IMR-90 (cell line): ENCODE data around the gene MINK1.

Source experiments
- BHLHE40 ChIP-seq: fragments of 150-350 bp; IDR thresholded peaks from 2 replicates; pipeline ENCODE4 v1.6.1; 2016; ENCODE audit warnings: mild to moderate bottlenecking, low read depth, low read length
- CEBPB ChIP-seq: IDR thresholded peaks from 2 replicates; pipeline ENCODE4 v1.6.1; 2012; ENCODE audit warnings: low read depth, low read length, improper control_type of control experiment
- CHD1 ChIP-seq: IDR thresholded peaks from 2 replicates; pipeline ENCODE4 v1.6.1; 2012; ENCODE audit warnings: low read depth, low read length, improper control_type of control experiment
- MAFK ChIP-seq: IDR thresholded peaks from 2 replicates; pipeline ENCODE4 v1.6.1; 2012; ENCODE audit warnings: low read depth, low read length, improper control_type of control experiment
- MXI1 ChIP-seq: IDR thresholded peaks from 2 replicates; pipeline ENCODE4 v1.6.1; 2012; ENCODE audit warnings: low read depth, mild to moderate bottlenecking, low read length, moderate library complexity, borderline replicate concordance
- POLR2A ChIP-seq: IDR thresholded peaks from 2 replicates; pipeline ENCODE4 v1.6.1; 2012; ENCODE audit warnings: mild to moderate bottlenecking, low read depth, low read length
- RAD21 ChIP-seq: IDR thresholded peaks from 2 replicates; pipeline ENCODE4 v1.6.1; 2012; ENCODE audit warnings: low read length, improper control_type of control experiment
- RCOR1 ChIP-seq: IDR thresholded peaks from 2 replicates; pipeline ENCODE4 v1.6.1; 2012; ENCODE audit warnings: mild to moderate bottlenecking, low read length, improper control_type of control experiment; ENCODE audit not compliant: insufficient replicate concordance
- RFX5 ChIP-seq: IDR thresholded peaks from 2 replicates; pipeline ENCODE4 v1.8.0; 2012; ENCODE audit warnings: low read depth, mild to moderate bottlenecking, low read length, moderate library complexity
- TF ChIP-seq, protein P1 (sequence below): conservative IDR thresholded peaks from 2 replicates; pipeline ENCODE4 v1.5.1; 2012; ENCODE audit warnings: mild to moderate bottlenecking, low read depth, low read length, improper control_type of control experiment

DNA sequence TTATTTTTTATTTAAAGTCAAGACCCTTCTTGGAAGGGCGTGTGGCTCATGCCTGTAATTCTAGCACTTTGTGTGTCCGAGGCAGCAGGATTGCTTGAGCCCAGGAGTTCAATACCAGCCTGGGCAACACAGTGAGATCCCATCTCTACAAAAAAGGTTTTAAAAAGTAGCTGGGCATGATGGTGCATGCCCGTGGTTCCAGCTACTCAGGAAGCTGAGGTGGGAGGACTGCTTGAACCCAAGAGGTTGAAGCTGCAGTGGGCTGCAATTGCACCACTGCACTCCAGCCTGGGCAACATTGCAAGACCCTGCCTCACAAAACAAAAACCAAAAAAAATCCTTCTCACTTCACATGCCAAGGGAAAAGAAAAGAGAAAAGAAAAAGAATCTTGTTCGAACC lies 29.6 kb downstream of the MINK1 start:
- TF ChIP-seq RAD21: no peak
- TF ChIP-seq, protein P1, sequence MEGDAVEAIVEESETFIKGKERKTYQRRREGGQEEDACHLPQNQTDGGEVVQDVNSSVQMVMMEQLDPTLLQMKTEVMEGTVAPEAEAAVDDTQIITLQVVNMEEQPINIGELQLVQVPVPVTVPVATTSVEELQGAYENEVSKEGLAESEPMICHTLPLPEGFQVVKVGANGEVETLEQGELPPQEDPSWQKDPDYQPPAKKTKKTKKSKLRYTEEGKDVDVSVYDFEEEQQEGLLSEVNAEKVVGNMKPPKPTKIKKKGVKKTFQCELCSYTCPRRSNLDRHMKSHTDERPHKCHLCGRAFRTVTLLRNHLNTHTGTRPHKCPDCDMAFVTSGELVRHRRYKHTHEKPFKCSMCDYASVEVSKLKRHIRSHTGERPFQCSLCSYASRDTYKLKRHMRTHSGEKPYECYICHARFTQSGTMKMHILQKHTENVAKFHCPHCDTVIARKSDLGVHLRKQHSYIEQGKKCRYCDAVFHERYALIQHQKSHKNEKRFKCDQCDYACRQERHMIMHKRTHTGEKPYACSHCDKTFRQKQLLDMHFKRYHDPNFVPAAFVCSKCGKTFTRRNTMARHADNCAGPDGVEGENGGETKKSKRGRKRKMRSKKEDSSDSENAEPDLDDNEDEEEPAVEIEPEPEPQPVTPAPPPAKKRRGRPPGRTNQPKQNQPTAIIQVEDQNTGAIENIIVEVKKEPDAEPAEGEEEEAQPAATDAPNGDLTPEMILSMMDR: no peak
- no peak for TF ChIP-seq BHLHE40
- TF ChIP-seq CEBPB: no peak
- TF ChIP-seq RCOR1: no peak
- no peak for TF ChIP-seq RFX5
- TF ChIP-seq POLR2A: no peak
- no peak for TF ChIP-seq MAFK
- no peak for TF ChIP-seq MXI1
- no peak for TF ChIP-seq CHD1
